UCSD-AML1 (cell line): ENCODE results near the gene STK32C.

Experiments
- DNase-seq: peaks from one replicate; lab custom pipeline; 2025; ENCODE audit not compliant: unreplicated experiment; lab: John Stamatoyannopoulos, UW

The STK32C gene

DNA sequence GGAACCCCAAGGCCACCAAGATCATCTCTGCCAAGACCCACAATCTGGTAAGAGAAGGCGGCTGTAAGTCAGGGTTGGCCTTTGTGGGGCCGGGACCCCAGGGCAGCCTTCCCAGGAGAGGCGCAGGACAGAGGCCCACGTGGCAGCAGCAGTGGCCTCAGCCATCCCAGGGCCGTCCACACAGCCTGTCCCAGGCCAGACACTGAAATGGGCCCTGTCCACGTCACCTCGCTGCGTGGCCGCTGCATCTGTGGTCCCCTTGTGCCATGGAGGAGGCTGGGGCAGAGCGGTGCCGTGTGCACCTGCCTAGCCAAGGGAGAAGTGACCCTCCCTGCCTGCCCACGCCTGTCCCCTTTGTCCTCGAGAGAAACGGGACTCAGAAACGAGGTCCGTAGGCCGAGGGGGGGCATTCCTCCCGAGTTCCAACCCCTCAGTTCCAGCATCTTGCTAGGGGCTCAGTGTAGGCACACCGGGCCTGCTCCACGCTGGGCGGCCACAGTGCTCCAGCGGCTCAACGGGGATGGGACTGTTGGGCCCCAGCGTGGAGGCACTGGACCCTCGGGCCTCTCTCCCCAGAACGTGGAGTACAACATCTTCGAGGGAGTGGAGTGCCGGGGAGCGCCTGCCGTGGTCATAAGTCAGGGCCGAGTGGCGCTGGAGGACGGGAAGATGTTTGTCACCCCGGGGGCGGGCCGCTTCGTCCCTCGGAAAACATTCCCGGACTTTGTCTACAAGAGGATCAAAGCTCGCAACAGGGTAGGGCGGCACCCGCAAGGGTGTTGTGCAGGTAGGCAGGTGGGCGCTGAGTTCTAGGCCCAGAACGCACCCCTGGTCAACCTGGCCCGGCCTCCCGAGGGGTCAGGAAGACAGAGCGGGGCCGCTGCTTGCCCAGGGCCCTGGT is 105.4 kb downstream of the STK32C start:
- no peak for DNase-seq

DNA sequence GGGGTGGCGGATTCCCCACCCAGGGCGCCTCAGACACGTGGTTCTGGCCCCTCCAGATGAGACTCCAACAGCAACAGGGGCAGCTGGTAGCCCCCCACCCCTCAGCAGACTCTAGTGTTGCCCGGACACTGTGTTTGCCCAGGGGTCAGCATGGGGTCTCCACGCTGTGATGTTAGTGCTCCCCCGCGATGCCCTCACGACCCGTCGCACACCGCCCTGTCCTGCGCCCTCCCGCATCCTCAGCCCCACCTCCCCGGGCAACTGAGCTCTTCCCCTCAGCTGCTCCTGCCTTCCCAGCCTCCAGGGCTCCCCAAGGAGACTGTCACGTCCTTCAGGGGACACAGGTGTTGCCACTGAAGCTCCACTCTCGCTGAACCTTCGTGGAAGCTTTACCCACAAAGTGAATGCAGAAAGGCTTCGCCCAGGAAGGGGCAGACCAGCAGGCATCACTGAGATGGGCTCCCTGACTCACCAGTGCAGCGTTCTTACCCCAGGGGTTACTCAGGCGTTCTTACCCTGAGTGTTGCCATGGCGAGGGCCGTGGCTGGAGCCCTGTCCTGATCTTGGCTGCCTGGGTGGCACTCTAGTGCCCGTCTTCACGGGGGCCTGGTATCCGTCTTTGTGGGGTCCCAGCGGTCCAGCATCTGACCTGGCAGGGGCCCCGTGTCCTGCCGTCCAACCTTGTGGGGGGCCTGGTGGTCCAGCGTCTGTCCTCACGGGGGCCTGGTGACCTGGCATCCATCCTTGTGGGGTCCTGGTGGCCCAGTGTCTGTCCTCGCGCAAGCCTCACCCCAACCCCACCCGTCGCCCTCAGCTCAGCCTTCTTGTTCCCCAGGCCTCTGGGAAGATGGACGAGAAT is 106.4 kb downstream of the STK32C start:
- DNase-seq = no peak

GRCh38 chr10:132200344-132201110 is 107.2 kb downstream of the STK32C start:
- no peak for DNase-seq

DNA sequence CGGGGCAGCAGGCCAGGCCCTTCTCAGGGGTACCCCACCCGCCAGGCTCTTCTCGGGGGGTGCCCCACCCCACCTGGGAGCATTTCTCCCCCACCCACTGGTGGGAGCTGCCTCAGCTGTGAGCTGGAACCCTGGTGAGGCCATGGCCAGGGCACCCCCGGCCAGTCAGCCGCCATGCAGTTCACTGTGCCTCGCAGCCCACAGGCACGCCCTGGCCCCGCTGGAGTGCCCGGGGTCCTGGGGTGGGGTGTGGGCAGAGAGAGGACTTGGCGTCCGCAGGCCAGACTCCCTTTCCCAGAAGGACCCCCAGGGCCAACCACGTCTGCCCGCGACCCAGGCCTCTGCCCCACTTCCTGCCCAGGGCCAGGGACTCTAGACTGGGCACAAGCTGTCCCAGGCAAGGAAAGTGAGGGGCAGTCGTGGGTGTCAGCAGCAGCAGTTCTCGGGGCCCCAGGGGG is 107.9 kb downstream of the STK32C start:
- no peak for DNase-seq

DNA sequence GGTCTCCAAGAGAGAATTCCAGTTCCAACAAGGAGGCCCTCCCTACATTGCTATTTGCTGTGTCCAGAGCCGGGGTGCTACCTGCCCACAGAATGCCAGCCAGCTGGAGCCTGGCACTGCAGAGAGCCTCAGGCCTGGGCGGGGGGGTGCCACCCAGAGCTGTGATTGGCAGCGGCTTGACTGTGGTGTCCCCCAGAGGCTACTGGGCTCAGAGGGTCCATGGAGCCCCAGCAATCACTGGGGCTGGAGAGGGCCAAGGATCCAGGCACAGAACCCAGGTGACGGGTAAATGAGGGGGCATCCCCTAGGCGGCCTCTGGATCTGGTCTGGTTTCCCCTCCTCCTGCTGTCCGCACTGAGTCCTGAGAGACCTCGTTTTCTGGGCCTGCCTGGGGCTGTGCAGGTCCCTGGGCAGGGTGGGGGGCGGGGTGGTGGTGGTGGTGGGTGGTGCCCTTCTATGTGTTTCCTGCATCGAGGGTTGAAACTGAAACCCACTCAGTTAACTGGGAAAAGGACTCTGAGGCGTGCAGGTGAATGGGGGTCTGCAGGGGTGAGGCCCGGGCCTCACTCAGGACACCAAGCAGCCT is 108.4 kb downstream of the STK32C start:
- DNase-seq = no peak

GRCh38 chr10:132198381-132199181 is 109.2 kb downstream of the STK32C start:
- DNase-seq = no peak

GRCh38 chr10:132198068-132198370 is 109.7 kb downstream of the STK32C start:
- DNase-seq = no peak

DNA sequence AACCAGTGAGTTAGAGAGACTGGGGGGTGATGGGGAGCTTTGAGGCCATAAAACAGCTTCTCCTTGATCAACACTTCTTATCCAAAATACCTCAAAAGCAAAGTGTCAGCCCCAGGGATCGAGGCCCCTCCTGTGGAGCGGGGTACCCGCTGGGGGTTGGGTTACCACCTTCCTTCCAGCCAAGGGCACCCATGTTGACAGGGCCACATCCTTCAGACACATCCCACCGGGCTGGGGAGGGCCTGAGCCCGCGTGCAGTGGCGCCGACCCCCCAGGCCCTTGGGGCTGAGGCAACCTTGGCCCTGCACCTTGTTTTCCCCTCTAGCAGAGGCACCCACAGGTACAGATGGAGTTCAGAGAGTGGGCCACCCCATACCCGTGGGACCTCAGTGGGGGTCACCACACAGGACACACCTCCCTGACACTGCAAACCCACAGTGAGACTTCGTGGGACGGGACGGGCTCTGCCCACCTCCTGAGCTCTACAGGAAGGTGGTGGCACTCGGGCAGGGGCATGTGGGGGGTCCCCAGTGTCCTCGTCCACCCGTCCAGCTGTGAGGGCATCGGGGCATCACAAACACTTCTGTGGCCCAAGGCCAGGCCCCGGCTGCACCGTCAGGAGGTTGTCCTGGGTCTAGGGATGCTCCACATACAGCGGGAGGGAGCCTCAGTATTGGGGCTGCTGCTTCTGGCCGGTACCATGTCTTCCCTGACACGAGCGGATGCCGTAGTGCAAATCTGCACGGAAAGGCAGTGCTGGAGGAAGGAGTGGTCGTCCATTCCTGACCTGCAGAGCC is 110.3 kb downstream of the STK32C start:
- DNase-seq = no peak

DNA sequence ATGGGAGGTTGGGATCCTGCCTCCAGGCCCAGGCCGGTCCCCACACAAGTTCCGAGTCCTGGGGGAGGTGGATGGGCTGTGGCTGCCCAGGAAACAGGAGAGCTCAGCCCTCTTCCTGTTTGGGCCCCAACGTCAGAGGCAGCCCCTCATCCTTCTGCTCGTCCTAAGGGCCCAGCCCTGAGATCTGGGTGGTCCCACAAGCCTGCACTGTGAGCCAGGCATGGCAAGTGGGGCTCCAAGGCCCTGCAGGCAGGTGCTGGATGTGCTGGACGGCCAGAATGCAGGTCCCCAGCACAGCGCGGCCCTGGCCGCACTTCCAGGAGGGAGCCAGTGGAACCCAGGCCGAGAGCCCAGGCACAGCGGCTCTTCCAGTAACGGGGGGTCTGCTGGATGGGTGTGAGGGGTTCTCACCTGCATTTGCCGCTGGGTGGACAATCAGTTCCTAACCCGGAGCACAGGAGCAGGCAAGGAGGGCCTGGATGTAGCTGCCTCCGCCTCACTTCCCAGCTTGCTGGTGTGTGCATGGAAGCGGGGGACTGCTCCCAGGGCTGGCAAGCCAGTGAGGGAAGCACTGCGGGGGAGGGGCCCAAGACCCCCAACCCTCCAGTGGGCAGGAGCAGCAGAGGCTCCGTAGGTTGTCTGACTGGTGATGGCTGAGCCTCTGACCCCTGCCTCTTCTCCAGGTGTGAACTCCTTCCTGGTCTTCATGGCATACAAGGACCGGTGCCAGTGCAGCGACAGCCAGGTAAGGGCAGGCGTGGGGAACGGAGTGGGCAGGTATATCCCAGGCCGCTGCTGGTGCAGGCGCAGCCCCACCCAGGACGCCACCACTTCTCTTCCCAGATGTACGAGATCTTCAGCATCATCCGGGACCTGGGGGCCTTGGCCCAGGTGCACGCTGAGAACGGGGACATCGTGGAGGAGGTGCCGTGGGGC is 111.3 kb downstream of the STK32C start:
- DNase-seq = no peak

DNA sequence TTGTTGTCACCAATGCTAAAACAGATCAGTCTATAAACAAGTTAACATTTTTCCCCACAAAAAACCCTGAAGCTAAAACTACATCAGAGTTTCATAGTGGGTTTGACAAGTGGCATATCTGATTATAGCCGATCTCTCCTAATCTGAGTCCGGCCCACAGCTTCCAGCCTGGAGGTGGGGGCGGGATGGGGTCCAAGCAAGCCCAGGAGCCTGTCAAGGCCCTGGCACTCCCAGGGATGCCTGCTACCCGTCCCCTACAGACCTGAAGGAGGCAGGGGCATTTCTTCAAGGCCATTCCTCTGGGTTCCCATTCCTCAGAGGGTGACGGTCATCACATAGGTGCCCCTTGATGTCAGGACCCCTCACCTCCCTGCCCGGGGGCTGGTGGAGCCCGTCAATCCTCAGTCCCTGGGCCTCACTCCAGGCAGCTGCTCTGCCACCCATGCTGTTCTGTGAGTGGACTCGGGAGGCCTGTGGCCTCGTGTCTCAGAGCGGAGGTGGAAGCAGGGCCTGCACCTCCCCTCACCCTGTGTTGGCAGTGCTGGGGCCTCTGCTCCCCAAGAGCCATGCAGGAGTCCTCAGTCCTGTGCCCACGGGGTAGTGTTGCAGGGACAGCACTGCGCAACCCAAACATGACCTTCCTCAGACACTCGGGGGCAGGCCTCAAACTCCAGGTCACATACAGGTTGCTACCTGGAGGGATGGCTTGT is 112.2 kb downstream of the STK32C start:
- no peak for DNase-seq

DNA sequence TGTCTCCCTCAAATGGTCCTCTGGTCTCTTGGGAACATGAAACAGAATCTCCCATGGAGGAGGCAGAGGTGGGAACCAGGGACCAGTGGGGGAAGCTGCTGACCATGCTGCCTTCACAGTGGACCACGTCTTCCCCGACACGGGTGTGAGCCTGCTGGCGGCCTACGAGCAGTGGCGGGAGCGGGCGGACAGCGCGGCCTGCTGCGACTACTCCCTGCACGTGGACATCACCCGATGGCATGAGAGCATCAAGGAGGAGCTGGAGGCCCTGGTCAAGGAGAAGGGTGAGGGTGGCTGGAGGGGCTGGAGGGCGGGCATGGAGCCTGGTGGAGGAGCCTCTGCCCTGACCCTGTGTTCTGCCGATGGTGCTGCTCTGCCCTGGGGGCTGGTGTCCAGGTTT is 113.0 kb downstream of the STK32C start:
- DNase-seq = no peak

DNA sequence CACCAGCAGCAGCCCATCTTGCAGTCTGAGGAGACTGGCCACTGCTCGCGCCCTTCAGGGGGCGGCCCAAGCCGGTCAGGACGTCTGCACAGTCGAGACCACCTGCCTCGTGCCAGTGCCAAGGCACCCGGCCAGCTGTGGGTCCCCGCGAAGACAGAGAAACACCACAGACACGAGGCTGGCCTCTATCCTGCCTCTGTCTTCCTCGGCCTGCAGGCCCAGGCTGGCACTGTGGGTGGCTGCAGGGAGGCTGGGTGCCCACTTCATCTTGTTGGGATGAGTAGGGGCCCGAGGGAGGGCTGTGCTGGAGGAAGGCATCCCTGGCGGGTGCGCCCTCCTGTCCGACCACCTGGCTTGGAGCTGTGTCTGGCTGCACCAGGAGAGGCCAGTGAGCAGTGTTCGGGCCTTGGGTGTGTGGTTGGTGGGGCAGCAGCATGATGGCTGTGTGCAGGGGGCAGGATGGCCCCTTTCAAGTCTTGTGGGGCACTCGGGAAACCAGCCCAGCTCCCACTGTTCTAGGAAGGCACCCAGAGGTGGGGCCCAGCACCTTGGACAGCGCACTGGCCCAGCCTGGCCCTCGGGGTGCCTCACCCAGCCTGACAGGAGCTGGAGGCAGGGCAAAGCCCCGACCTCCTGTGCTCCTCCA is 113.7 kb downstream of the STK32C start:
- DNase-seq = peak; percentile 47

GRCh38 chr10:132192991-132193665 is 114.6 kb downstream of the STK32C start:
- DNase-seq = no peak

GRCh38 chr10:132192076-132192975 is 115.4 kb downstream of the STK32C start:
- no peak for DNase-seq

DNA sequence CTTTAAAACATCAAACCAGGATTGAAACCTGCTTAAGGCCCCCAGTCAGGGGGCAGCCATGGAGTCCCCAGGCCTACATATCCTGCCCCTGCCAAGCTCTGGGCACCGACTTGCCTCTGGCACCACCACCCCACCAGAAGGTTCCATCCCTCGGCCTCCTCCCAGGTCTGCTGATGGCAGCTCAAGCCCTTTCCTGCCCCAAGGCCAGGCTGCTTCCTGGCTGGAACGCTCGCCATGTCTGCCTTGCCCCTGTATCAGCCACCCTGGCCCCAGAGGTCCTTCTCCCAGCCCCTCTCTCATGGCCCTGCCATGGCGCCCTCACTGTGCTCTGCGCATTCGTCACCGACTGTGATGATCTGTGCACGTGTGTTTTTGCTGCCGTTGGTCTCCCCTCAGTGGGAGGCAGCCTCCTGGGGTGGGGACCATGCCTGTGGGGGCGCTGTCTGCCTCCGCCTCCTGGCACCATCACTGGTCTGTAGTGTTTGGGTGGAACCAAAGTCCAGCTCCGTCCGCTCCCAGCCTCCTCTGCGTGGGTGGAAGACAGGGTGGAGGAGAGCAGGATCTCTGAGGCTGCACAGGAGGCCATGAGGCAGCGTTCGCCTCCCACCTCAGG is 117.8 kb downstream of the STK32C start:
- DNase-seq = no peak
